EH (cell line): ENCODE results near the gene EOGT.

Experiments
- DNase-seq: peaks from one replicate; pipeline ENCODE4 v3.0.0-alpha.2; 2015; ENCODE audit warnings: low read depth

Gene EOGT

GRCh38 chr3:69013253-69014021 lies at the start of gene EOGT:
TSS of gene EOGT (minus strand) at chr3:69013684. CDS start at chr3:69009846, 3,838 bp downstream.
- peak; percentile 87 for DNase-seq

- DNase-seq = no peak
Observed at GRCh38 chr3:69059688-69060087, 46.2 kb upstream of the EOGT start.

- no peak for DNase-seq
Observed at GRCh38 chr3:69058947-69059224, 45.4 kb upstream of the EOGT start.

- DNase-seq = no peak
Observed at GRCh38 chr3:69058180-69058946, 44.9 kb upstream of the EOGT start.

GRCh38 chr3:69052472-69052898 lies 39.0 kb upstream of the EOGT start:
- DNase-seq = no peak

GRCh38 chr3:69051756-69052471 lies 38.4 kb upstream of the EOGT start, which contains the start of gene TMF1:
TSS of gene TMF1 (minus strand) at chr3:69052333. CDS start at chr3:69052086, 247 bp downstream.
- peak; percentile 99 for DNase-seq

- no peak for DNase-seq
Observed at GRCh38 chr3:69048990-69049389, 35.5 kb upstream of the EOGT start.

- no peak for DNase-seq
Observed at GRCh38 chr3:69044608-69045007, 31.1 kb upstream of the EOGT start.

- peak; percentile 87 for DNase-seq
Observed at GRCh38 chr3:69033470-69033869, 20.0 kb upstream of the EOGT start.

GRCh38 chr3:69032737-69033136 lies 19.3 kb upstream of the EOGT start:
- no peak for DNase-seq

GRCh38 chr3:69032142-69032541 lies 18.7 kb upstream of the EOGT start:
- DNase-seq = peak; percentile 83

GRCh38 chr3:69031635-69032034 lies 18.2 kb upstream of the EOGT start:
- DNase-seq = peak; percentile 27

- no peak for DNase-seq
Observed at GRCh38 chr3:69020857-69021256, 7.4 kb upstream of the EOGT start.

- no peak for DNase-seq
Observed at GRCh38 chr3:69020424-69020823, 6.9 kb upstream of the EOGT start.

GRCh38 chr3:69016901-69017300 lies 3.4 kb upstream of the EOGT start:
- DNase-seq = no peak

- DNase-seq = no peak
Observed at GRCh38 chr3:69016102-69016501, 2.6 kb upstream of the EOGT start.

- DNase-seq = no peak
Observed at GRCh38 chr3:69014022-69014580, 617 bp upstream of the EOGT start.

GRCh38 chr3:69012800-69013252 lies 658 bp downstream of the EOGT start:
- peak; percentile 65 for DNase-seq

GRCh38 chr3:69012100-69012799 lies 1.2 kb downstream of the EOGT start:
- peak; percentile 92 for DNase-seq

- peak; percentile 71 for DNase-seq
Observed at GRCh38 chr3:69011096-69011730, 2.3 kb downstream of the EOGT start.
